ENCODE results near the gene SAP30L.

Gene SAP30L

DNA sequence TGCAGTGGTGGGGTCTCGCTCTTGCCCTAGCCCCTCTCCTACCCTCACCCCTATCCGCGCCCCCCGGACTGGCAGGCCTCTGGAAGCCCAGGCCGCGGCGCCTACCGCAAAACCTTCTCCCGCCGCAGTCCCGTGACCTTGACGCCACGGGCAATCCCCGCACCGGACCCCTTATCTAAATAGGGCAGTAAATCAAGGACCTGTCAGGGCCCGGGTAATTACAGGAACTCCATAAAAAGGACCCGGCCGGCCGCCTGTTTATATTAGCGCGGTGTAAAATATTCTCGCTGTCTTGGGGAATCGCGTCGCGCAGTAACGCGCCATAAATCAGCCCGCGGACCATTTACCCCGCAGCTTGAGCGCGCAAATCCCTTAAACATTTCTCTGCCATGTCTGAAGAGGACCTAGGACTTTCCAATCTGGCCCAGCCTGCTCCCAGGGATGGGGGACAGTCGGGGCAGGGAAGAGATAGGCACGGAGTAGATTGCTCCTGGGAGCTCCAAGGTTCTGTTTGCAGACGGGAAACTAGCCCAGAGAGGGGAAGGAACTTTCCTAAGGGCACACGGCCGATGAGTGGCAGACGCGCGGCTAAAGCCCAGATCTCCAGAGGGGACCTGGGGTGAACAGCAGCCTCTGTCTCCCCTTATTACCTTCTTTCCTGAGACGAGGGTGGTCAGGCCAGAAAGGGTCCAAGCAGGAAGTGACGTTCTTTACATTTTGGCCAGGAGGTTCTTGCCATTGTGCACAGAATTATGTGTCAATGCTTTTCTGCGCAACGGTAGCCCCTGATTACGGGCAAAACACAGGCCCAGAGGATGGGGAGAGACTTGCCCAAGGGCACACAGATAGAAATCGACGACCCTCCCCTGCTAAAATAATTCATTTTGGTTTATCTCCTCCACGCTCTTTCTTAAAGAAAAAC is 37.0 kb downstream of the SAP30L start:
- no peak for DNase-seq

DNA sequence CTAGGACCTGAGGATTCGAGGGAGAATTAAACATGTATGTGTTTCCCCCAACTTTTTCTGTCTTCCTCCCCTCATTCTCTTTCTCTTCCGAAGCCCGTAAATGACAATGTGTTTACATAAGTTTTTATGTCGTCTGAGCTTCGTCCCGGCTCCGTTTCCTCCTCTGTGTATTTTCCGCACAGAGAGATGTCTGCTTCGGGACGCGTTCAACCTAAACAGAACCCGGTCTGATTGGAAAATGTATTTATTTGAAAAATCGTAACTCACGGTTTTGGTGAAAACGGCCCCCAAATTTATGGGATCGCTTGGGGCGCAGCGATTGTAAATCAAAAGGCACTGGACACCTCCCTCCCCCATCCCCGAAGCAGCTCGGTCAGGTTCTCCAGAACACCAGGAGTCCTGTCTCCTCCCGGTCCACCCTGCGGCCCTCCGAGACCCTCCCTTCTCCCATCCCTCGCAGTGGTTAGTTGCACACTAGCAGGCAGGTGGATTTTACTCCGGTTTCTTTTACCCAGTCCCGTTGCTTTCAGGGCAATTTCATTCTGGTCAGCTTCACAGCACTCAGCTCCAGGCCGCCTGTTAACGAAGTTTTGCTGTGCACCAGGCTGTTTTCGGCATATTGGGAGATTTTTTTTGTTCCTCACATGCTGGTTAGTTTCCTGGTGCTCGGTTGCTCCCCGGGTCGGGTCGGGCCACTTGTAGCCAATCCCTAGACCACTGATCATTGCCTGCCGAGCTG is 38.0 kb downstream of the SAP30L start:
- no peak for DNase-seq

DNA sequence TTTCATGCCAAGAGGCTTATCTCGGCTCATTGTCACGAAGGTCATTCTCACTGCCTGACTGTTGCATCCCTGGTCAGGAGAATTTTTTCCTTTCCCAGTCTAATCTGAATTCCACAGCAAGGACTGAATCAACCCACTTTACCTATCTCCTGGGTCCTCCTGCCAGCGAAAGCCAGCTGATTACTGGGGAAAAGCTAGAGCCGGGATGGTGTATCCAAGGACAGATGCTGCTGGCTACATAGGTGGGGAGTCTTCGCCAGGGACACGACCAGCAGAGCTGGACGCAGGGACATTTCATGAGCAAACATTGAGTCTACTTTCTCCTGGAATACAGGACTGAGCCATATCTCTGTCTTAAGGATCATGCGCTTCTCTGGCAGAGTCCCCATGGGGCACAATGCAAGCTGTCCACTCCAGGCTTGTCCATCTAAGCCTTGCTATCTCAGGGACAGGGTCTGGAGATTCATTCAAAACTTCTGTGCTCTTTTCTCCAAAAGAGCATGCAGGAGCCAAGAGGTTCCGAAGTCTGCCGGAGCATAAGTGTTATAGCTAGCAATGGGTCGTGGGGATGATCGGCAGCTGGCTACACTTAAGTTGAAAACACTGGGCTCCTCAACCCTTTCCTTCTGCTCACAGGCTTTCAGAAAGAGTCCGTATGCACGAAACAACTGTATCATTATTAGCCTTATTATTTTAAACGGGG is 38.7 kb downstream of the SAP30L start:
- DNase-seq = no peak

DNA sequence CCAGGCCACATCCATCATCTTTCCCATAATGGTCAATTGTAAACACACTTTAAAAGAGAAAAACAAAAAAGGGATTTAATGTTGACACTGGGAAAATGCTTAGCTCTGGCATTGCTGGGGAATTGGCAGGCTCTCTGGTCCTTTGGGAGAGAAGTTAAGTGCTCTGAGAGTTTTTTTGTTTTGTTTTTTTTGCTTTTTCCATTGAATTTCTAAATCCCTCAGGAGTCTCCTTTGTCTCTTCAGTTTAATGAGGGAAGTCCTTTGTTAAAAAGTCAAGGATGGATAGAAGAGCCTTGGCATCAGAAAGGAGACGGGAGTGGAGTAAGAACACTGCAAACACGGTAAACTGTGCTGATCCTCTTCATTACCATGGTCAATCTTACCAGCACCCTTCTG is 39.3 kb downstream of the SAP30L start:
- no peak for DNase-seq

GRCh38 chr5:154485850-154486426 is 40.1 kb downstream of the SAP30L start:
- no peak for DNase-seq

- DNase-seq = no peak
Observed at GRCh38 chr5:154486427-154486866, 40.6 kb downstream of the SAP30L start.

DNA sequence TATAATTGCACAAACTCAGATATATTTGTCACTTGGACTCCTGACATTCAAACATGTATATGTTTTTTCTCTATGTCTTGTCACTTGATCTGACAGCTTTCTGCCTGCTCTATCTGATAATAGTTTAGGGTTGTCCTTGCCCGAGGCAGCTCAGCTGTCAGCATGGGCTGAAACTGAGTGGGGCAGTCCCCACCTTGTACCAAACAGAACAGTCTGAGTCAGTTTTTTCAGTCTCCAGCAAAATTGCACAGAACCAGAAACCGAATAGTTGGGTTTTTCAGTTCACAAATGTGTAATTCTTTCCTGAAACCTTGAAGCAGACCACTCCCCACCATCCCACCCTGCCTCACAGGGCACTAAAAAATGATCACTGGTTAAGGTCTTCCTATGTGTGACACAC is 41.7 kb downstream of the SAP30L start:
- no peak for DNase-seq

DNA sequence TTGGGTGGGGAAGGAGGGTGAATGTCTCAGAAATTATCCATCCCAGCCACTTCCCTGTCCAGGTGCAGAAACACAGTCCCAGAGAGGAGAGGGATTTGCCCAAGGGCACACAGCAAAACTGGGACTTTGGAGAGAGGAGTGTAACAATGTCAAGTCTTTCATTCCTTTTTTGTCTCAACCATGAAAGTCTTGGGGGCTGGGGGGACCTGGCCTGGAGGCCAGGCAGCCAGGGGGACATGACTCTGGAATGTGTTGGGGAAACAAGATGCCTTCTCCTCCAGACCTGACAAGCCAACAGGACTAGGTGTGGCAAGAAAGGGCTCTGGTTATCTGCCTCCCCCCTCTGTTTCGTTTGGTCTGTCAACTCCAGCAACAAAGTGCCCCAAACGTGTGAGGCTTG is 46.1 kb downstream of the SAP30L start:
- no peak for DNase-seq

DNA sequence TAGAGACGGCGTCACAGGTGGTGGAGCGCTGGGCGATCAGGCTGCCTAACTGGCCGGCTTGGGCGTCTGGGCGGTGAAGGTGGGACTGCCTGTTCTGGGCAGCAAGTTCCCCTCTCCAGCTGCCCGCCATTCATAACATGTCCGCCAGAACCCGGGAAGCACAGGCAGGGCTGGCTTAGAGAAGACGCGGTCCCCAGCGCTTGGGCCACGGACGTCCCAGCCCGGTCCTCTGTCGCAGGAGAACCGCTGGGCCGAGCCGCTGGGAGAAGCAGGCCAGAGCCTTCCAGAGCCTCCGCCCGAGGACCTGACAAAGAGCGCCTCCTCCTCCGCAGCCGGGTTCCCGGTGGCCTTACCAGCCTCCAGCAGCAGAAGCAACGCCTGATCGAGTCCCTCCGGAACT is 47.5 kb downstream of the SAP30L start:
- DNase-seq = no peak

- DNase-seq = no peak
Observed at GRCh38 chr5:154494036-154494435, 48.2 kb downstream of the SAP30L start.

GRCh38 chr5:154498591-154498990 is 52.8 kb downstream of the SAP30L start:
- no peak for DNase-seq

DNA sequence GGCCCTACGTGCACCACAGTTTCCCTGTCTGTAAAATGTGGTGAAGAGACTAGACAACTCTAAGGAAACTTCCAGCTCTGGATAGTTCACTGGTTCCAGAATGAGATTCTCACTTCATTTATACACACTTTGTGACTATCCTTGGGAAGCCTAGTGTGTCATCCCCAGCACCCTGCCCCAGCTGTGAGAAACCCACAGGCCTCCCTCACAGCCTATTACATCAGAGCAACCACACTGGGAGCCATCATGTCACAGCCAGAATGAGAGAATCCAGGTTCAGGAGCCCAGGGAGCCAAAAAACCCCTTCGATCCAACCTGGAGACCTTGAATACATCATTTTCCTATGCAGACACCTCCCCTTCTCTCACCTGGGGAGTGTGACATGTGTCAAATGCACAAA is 53.2 kb downstream of the SAP30L start:
- DNase-seq = no peak

DNA sequence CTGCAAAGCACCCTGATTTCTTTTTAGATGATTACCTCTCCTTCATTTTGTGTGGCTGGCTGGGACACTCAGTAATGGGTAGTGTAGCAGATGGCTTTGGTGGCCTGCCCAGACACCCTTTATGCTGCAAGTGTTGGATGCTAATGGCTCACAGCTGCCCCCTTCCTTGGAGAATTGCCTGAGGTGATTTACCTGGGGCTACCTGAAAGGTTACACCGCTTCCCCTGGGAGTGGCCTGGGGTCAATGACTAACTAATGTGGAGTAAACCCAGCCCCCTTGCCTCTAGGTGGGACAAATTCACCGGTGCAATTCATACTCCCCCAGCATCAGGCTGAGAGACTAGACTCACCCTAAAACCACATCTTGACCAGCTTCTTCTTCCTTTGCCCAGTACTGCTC is 55.8 kb downstream of the SAP30L start:
- no peak for DNase-seq

DNA sequence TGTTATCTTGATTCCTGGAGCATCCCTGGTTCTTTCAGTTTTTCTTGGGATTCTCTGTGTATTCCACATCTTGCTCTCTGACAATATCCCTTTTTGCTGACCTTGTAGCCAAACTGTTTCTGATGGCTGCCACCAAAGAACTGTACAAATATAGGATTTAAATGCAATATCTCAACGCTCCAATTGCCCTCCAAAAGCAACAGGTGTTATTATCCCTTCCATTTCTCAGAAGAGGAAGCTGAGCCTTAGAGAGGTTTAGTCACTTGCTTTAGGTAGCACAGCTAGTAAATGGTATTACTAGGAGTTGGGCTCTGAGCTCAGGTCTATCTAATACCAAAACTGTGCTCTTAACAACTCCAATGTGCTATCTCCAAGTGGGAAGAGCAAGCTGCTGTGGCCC is 56.4 kb downstream of the SAP30L start:
- DNase-seq = no peak

- no peak for DNase-seq
Observed at GRCh38 chr5:154503698-154504039, 57.9 kb downstream of the SAP30L start.

- DNase-seq = no peak
Observed at GRCh38 chr5:154505567-154505966, 59.8 kb downstream of the SAP30L start.

- DNase-seq = no peak
Observed at GRCh38 chr5:154506049-154506715, 60.4 kb downstream of the SAP30L start.

DNA sequence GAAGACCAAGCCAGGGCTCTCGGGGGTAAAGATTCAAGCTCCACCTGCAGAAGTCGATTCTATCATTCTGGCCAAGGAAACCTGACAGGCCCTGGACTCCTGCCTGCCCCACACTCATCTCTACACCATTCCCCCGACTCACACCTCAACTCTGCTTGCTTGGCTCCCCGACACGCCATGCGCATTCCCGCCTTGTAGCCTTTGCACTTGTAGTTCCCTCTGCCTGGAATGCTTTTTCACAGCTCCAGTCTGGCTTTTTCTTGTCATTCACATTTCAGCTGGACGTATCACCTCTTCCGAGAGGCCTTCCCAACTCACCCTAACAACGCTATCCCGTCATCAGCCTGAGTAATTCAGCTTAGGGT is 60.9 kb downstream of the SAP30L start:
- DNase-seq = no peak

- no peak for DNase-seq
Observed at GRCh38 chr5:154508114-154508513, 62.3 kb downstream of the SAP30L start.

DNA sequence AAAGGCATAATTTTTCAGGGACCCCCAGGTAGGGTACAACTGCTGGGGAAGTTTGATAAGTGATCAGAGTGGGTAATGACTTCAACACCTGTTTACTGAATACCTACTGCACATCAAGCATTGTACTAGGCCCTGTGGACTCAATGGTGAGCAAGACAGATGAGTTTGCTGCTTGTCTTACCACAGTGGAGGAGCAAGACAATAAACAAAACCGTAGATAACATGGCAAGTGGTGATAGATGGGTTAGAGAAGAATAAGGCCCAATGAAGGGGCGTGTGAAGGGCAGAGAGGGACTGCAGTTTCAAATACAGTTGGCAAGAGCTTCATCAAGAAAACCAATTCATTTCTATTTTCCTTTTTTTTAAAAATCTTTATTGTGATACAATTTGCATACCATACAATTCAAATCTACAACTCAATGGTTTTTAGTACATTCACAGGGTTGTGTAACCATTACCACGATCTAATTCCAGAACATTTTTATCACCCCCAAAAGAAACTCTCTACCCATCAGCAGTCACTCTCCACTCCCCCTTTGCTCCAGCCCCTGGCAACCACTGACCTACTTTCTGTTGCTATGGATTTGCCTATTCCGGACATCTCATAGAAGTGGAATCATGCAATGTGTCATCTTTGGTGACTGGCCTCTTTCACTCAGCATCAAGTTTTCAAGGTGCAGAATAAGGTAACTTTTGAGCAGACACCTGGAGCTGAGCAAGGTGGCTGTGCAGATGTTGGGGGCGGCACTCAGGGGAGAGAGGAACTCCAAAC is 64.2 kb downstream of the SAP30L start:
- DNase-seq = no peak

Data from GF-D8 (cell line).